ENCODE results near the gene IL10.
"Not testable (repeated sequence)": the region's sequence is repeated elsewhere in the genome, so short reads cannot be mapped to it uniquely, and the experiment has no call there.

The IL10 gene

DNA sequence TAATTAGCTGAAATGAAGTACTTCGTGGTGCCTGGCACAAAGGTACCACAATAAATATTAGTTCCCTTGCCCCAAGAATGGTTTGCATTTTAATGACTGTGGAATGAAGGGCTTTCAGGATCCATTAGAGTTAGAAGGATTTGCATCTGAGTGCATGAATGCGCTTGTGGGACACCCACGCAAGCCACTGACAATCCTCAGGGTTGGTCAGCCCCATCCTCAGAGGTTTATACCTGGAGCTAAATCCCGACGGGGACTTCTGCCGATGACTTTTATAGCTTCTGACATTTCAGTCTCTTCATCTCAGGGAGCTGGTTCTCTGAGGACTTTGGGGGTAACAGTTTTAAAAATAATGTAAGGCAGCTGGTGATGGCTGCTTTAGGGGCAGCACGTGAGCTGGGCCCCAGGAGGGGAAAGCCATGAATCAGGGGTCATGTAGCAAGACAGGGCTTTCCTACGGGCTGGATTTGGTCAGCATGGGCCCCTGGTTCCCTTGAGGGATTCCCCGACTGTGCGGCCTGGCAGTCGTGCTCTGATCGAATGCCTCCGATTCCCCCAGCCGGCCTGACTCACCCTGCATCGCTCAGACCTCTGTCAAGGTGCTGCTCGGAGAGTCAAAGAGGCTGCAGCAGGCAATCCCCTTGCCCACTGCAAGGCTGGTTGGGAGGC, 20.8 kb upstream of the IL10 start:
- peak; percentile 48 for DNase-seq

DNA sequence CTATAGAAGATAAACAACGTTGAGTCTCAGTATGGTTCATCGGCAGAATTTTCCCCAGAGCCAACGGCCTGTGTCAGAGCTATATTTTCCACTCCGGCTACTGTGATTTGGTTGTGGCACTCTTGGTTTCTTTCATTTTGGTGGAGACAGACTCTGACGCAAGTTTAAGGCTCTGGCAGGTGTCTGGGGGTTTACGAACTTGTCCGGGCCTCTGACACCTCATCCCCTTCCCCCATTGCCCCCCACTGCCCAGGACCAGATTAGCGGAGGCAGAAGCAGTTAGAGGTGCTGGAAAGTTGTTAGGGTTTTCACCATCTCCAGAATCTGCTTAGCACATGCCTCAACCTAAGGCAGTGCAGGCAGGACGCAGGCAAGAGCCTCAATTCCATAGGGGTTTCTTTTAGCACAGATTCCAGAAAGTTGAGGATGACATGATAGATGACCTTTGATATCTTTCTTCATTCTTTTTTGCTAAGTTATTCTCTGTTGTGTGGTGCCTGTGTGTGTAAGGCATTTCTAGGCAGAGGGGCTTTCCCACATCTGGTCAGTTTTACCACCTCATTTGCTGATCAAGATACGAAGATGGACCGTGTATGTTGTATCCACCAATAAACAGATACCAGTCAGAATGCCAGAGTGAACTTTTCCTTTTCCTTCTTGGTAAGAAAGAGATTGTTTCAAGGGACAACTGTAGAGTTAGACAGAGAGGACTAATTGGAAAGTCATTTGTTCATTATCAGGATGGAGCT, 18.4 kb upstream of the IL10 start:
- DNase-seq: no peak

DNA sequence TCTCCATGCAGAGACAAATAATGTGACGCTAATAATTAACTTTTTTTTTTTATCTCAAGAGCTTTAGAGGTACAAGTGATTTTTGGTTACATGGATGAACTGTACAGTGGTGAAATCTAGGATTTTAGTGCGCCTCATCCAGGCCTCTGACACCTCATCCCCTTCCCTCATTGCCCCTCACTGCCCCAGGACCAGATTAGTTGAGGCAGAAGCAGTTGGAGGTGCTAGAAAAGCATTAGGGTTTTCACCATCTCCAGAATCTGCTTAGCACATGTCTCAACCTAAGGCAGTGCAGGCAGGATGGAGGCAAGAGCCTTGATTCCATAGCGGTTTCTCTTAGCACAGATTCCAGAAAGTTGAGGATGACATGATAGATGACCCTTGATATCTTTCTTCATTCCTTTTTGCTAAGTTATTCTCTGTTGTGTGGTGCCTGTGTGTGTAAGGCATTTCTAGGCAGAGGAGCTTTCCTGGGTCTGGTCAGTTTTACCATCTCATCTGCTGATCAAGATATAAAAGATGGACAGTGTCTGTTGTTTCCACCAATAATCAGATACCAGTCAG, 16.3 kb upstream of the IL10 start:
- DNase-seq: no peak

DNA sequence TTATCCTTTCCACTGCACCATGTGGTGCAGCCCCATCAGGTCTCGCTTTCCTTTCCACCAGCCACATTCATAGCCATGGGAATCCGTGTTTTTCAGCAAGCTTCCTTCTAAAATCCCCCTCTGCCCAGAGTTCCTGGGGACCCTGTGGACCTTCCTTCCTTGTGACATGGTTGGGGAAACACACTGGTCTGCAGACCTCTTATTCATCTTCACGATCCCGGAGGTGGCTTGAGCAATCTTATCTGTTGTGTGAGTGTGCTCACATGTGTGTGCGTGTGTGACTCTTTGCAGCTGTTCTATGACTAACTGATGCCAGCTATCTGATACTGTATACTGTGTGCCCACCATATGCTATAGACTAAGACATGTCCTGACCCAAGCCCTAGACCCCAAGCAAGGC, 15.6 kb upstream of the IL10 start:
- DNase-seq: no peak

DNA sequence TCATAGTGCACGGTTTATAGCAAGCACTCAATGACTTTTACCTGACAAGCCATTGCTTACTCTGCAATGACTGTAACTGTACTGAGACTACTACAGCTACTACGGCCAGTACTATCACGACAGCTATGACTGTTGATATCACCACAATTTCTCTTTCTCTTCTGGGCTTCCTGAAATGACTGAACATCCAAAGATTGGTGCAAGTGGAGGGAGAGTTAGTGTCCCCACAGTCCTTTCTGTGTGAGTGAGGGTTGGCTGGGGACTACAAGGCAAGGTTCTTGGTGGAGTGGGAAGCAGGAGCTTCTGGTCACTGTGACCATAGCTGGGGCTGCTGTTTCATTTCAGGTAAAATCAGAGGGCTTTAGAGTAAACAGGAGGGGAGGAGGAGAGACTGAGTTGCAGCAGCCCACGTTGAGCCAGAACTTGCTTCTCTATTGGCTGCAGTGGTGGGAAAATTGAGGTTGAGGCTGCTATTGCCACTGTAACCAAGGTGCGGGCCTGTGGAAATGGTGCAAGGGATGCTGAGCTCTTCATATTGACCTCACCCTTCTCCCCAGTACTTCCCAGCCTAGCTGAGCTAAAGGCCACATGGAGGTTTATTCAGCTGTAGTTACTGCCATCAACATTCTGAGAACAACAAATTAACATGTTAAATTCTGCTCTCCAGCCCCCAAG, 14.1 kb upstream of the IL10 start:
- no peak for DNase-seq

DNA sequence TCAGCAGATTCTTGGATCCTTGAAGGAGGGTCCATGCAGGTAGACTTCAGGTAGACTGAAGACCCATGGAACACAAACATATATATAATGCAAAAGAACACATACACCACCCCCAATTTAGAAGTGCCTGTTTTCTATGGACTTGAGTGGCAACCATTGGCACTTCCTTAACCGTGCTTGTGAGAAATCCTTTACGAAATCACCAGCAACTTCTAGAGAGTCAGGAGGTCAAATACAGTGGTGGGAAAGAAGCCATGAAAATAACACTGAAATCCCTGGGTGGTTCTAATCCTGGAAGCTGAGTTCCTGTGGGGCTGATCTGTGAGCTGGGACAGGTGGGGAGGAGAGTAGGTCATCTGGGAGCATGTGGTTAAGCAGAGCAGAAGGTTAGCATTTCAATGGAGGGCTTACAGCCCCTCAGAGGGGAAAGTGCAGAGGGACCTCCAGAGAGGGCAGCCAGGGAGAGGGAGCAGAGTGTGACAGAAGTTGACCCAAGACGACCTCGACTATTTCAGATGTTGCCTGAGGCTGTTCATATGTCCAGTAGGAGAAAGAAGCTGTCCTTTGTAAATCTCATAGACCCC, 13.0 kb upstream of the IL10 start:
- DNase-seq: no peak

DNA sequence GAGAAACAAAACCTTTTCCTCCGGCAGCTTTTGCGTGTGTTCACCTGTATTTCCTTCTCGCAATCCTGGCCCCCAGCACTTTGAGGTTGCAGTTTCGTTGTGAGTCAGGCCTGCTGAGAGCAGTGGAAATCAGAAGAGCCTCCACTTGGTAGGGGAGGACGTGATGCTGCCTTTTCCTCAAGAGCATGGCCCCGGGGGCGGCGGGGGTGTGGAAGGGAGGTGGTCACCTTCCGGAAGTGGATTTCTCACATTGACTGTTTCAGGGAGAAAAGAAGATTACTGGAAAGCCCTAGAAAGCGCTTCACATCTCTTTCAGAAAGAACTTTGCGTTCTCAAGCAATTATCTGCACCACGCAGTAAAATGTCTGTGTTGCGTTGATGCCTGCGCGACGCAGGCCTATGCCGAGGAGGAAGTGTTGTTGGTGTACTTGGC, 12.2 kb upstream of the IL10 start:
- DNase-seq: peak; percentile 96

DNA sequence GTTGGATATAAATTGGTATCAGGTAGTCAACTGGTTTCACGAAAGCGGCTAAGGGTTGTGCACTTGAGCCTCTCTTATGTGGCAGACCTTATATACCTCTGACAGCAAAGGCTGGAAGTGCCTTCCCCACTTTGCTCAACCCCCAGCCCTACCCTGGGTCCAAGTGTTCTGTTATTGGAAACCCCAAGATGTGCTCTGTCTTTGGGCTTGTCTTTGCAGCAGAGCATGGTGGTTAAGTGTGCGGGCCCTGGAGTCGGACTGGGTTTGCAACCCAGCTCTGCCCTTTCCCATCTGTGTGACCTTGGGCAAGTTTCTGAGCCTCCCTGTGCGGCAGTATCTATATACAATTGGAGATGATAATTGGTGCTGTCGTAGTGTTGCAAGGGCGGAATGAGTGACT, 11.2 kb upstream of the IL10 start:
- DNase-seq: no peak

DNA sequence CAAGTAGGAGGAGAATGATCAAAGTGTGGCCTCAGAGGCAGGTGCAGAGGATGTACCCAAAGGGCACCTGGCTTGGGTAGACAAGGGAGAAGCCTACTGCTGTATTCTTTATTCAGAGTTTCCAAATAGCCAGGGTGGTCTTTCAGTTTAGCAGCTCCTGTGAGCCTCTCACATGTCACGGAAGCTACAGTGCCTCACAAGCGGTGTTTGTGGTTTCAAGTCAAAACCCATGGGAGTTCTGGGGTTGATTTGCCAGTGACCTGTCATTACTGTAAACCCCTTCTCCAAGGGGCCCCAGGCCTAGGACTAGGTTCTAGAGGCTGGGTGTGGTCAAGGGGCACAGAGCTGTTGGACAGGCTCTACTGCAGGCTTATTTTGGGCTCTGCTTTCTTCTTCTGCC, 10.2 kb upstream of the IL10 start:
- DNase-seq: peak; percentile 33

DNA sequence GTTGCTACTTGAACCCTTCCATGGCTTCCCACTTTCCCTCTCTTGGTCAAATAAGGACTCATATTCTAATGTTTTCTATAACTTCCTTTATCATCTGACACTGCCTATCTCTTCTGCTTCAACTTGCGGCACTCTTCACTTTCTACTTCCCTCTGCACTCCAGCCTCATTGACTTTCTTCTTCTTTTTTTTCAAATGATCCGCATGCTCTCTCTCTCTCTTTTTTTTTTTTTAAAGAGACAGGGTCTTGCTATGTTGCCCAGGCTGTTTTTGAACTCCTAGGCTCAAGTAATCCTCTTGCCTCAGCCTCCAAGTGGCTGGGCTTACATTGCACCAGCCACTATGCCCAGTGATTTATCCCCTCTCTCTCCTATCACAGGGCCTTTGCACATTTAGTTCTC, 7.3 kb upstream of the IL10 start:
- no peak for DNase-seq

DNA sequence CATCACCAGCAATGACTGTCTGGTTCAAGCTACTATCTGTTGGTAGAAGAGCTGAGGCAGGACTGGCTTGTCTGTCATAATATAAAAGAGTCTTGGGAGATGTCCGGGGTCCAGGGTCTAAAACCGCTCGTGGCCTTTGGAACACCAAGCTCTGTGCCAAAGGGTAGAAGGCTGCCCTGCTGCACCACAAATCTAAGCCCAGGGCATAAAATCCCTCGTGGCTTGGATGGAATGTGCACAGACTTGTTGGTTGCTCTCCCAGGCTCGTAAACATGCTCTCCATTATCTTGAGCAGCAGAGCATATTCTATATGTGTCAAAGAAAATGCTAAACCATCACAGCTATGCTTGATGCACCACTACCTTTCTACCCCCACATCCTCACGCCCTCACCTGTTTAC, 6.6 kb upstream of the IL10 start:
- DNase-seq: not testable (repeated sequence)

DNA sequence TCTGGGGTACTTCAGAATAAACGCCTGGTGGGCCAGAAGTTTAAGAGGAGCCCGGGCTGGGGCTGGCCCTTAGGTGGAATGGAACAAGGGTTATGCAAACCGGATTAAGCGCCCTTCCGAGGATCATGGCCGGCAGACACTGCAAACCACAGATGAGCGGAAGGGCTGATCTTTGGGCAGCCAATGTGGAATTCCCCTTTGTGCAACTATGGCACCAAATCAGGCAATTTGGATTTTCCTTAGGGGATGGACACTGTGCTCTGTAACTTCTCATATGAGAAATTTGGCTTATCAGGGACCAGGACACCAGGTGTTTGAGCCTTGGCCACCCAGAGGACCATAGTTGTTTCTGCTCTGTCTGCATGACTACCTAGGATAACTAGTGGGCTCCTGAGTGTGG, 5.7 kb upstream of the IL10 start:
- no peak for DNase-seq

DNA sequence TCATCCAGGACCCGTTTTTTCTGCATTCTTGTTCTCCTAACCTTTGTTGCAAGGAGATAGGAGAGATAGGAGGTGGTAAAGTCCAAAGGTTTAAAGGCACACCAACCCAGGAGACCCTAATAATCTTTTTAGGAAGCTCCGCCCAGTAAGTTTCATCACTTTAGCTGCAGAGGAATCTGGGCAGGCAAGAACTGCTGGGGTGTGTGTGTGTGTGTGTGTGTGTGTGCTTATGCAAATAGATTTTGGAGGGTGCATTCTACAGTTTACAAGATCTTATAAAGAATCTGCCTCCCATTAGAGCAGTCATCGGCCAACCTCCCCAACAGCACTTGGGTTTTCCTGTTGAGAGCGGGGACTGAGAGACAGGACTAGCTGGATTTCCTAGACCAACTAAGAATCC, 3.9 kb upstream of the IL10 start:
- DNase-seq: no peak

DNA sequence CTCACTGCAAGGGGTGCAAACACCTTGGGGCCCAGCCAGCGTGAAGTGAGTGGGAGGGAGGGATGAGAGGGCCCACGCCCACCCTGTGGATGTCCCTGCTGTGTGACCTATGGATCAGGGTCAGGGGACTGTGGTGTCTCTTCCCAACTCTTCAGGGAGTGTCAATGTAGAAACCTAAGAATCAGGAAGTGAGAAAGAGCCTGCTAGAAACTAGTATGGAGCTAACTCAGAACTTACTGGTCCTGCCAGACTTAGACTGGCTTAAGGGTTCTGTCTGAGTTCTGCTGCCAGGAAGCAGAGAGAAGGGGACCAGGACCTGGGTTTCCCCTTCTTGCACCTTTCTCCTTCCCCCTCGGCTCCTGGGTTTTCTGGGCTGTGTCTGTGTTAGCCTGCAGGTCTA, 1.8 kb upstream of the IL10 start:
- DNase-seq: no peak

DNA sequence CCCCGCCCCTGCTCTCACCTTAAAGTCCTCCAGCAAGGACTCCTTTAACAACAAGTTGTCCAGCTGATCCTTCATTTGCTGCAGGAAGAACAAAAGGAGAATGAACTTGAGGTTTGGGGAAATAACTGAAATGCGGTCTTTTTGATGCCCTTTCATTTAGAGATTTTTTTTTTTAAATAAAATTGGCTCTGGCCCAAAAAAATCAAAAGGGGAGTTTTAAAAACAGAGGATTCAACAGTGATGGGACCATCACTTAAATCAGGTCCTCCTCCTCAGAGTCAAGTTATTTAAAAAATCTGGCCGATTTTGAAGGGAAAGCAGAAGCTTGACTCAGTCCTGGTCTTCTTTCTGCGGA, 979 bp downstream of the IL10 start:
- no peak for DNase-seq

DNA sequence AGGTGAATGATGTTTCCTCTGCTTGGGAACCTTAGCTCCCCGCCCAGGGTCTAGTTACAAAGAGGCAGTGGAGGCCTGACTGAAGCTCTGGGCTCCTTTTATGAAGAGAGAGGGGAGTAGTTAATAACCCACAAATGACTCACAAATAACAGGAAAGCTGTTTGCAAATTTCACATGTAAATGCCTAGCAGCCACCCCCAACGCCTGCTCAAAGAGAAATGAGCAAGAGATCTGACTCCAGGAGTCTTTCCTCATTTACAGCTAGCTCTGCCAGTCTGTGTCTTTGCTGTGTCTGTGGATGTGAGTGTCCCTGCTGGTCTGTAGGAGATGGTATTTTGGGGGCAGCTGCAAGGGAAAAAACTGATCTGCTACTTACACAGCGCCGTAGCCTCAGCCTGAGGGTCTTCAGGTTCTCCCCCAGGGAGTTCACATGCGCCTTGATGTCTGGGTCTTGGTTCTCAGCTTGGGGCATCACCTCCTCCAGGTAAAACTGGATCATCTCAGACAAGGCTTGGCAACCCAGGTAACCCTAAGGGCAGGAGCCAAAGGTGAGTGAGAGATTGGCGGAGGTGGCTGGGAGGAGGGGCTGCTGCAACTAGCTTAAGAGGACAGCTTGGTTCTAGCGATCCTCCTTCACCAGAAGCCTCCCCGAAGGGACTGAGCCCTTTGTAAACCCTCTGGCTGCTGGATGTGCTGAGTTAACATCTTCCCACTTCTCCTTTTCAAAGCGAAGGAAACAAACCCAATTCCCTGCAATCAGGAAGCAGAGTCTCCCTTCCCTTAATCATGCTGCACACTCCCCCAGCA, 1.6 kb downstream of the IL10 start, which contains the start of gene IL19:
Gene IL19 (plus strand): TSS at position 243 of the 807 bp plus-strand sequence. CDS start 65,890 bp downstream, outside the sequence.
- no peak for DNase-seq

DNA sequence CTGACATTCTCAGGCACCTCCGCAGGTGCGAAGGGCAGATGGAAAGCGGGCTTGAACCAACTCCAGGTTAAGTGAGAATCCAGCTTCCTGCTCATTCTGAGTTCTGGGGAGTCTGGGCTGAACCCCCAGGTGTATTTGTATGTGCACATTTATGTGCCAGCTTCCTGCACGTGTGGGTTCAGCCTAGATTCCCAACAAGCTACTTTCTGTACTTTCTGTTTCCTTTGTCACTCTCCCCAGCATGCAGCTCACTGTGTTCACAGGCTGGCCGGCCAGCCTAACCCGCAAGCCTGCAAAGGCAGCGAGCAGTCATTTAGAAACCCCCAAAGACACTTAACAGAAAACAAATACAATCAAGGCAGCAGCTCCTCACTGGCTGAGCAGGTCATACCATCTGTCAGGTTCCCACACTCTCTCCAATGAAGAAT, 3.0 kb downstream of the IL10 start:
- peak; percentile 79 for DNase-seq

DNA sequence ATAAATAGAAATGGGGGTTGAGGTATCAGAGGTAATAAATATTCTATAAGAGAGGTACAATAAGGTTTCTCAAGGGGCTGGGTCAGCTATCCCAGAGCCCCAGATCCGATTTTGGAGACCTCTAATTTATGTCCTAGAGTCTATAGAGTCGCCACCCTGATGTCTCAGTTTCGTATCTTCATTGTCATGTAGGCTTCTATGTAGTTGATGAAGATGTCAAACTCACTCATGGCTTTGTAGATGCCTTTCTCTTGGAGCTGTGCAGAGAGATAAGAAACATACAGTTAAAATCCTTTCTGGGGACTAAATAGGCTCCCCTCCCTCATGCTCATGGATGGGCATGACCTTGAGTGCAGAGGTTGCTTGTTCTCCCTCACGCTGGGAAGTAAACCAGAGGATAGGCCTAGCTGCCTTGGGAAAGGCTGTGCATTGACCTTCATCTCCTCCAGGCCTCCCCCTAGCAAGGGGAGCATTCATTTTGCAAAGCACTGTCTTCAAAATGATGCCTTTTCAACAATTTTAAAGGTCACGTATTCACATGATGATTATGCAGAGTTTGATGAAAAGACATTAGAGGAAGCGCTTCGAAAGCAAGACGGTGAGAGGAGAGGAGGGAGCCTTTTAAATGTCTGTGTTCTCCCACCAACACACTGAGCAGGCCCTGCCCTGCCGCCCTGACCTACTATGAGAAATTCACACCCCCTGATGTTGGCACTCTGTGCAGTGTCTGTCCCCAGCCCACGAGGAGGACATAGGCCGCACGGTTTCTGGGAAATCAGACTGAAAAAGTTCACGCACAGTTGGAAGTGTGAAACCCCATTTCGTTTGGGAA, 3.6 kb downstream of the IL10 start:
- DNase-seq: no peak

DNA sequence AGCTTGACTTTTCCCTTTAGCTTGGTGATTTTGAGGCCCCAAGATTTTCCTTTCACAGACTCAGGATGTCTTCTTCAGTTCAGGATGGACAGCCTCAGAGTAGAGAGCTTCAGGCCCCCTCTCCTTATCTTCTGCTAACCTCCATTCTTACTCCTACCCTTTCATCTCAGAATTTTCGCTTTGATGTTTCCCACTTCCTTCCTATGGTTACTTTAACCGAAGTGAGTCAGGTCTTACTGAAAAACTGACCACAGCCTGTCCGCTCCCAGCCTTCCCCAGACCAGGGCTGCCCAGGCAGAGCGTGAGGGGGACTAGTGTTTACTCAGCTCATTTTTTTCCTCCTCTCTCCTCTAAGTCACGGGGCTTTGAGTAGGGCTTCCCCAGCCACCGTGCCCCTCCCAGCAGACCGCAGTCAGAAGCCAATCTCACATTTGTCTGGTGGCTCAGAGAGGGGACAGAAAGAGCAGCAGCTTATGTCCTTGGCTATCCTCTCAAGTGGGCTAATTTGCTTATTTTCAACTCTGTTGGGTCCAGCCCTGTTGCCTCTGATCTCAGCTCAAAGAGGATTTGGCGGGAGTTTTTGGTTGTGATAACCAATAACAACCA, 5.9 kb downstream of the IL10 start:
- DNase-seq: peak; percentile 75

DNA sequence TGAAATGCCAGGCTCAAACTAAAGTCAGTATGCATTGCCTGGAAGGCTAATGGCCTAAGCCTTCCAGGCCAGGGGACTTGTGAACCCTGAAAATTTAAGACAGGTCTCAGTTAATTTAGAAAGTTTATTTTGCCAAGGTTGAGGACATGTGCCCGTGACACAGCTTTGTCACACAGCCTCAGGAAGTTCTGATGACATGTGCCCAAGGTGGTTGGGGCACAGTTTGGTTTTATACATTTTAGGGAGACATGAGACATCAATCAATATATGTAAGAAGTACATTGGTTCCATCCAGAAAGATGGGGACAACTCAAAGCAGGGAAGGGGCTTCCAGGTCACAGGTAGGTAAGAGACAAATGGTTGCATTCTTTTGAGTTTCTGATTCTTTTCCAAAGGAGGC, 6.5 kb downstream of the IL10 start:
- not testable (repeated sequence) for DNase-seq

DNA sequence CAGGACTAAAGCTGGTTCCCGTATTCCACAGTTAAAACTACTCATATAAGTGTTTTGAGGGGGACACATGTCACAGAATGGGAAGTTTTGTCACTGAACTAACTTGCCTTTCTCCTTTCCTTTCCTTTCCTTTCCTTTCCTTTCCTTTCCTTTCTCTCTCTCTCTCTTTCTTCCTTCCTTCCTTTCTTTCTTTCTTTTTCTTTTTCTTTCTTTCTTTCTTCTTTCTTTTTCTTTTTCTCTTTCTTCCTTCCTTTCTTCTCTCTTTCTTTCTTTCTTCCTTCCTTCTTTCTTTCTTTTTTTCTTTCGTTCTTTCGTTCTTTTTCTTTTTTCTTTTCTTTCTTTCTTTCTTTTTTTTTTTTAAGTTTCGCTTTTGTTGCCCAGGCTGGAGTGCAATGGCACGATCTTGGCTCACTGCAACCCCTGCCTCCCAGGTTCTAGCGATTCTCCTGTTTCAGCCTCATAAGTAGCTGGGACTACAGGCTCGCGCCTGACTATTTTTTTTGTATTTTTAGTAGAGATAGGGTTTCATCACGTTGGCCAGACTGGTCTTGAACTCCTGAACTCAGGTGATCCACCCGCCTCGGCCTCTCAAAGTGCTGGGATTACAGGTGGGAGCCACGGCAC, 9.4 kb downstream of the IL10 start:
- not testable (repeated sequence) for DNase-seq

Data from stimulated activated CD4-positive, alpha-beta T cell treated with anti-CD3 and anti-CD28 coated beads, Interleukin-15, amount 100 ng/mL, for 24 hours (primary cell).